Activated CD8-positive, alpha-beta T cell treated with anti-CD3 and anti-CD28 coated beads for 36 hours (primary cell): ENCODE data around the gene SOX13. TPM values are rescaled to one million over a fixed set of nuclear protein-coding genes. Genes with fewer than 3 reads are reported as not detected.

Experiments used
- ATAC-seq: fragments of 200-7000 bp; cut with Tn5 transposase; one replicate; pipeline ENCODE4 v1.10.0; 2021; ENCODE audit warnings: mild to moderate bottlenecking, moderate library complexity
- CTCF ChIA-PET: fragments of 350-600 bp; sonication (Branson Sonifier 250); formaldehyde crosslinking; loops from one replicate; lab custom pipeline; 2021; ENCODE audit warnings: antibody characterized with exemption; lab: Charles Lee
- POLR2A ChIA-PET: fragments of 350-600 bp; sonication (Branson Sonifier 250); formaldehyde crosslinking; loops from one replicate; lab custom pipeline; 2021; ENCODE audit warnings: antibody characterized with exemption; lab: Charles Lee
- DNase-seq: peaks from one replicate; pipeline ENCODE4 v3.0.0-alpha.2; 2020
- H3K27ac Mint-ChIP-seq: one replicate; pipeline ENCODE4 v1.8.0; 2021; ENCODE audit warnings: mild to moderate bottlenecking, mixed read lengths
- H3K27me3 Mint-ChIP-seq: one replicate; pipeline ENCODE4 v1.8.0; 2021; ENCODE audit warnings: mixed read lengths
- H3K36me3 Mint-ChIP-seq: one replicate; pipeline ENCODE4 v1.8.0; 2021; ENCODE audit warnings: low read depth, mixed read lengths
- H3K4me1 Mint-ChIP-seq: one replicate; pipeline ENCODE4 v1.8.0; 2021; ENCODE audit warnings: low read depth, mixed read lengths
- H3K4me3 Mint-ChIP-seq: one replicate; pipeline ENCODE4 v1.8.0; 2021; ENCODE audit warnings: mild to moderate bottlenecking, moderate library complexity, mixed read lengths
- H3K9me3 Mint-ChIP-seq: one replicate; pipeline ENCODE4 v1.8.0; 2021; ENCODE audit warnings: mixed read lengths
- intact Hi-C: fragments of 100-400 bp; cut with micrococcal nuclease; formaldehyde crosslinking; loops from one replicate; pipeline ENCODE4 v1.10.0; 2022
- total RNA-seq, 2 experiments: library from RNA; stranded (reverse); gene quantifications; one replicate each; pipeline ENCODE4 v1.2.3, GENCODE V29; 2021
- TF ChIP-seq, protein P1 (sequence below): fragments of 200-600 bp; IDR thresholded peaks from one replicate; pipeline ENCODE4 v1.8.0; 2022; ENCODE audit warnings: antibody characterized with exemption, mild to moderate bottlenecking

SOX13 gene
- total RNA-seq, 2 experiments from 2014 or later, result 1.6 to 1.7 TPM

DNA sequence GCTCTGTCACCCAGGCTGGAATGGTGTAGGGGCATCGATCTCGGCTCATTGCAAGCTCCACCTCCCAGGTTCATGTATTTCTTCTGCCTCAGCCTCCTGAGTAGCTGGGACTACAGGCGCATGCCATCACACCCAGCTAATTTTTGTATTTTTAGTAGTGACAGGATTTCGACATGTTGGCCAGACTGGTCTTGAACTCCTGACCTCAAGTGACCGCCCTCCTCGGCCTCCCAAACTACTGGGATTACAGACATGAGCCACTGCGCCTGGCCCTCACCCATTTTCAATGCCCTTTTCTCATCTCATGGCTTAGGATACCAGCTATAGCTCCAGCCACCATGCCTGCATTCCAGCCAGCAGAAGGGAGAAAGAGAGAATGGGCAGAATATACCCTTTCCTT is 12.9 kb upstream of the SOX13 start:
- no peaks in the 10 kb centered on the region for H3K36me3 Mint-ChIP-seq
- intact Hi-C loops, result no loop called here
- POLR2A ChIA-PET, result no interaction called here
- peaks cover 2% of the 10 kb centered on the region for H3K4me1 Mint-ChIP-seq
- H3K9me3 Mint-ChIP-seq, result no peaks in the 10 kb centered on the region
- ATAC-seq (no peak), DNase-seq (no peak)
- no peaks in the 10 kb centered on the region for H3K27me3 Mint-ChIP-seq
- H3K27ac Mint-ChIP-seq, result no peak overlapping the region
- CTCF ChIA-PET, result no interaction called here
- H3K4me3 Mint-ChIP-seq, result no peak overlapping the region
- TF ChIP-seq, protein P1, sequence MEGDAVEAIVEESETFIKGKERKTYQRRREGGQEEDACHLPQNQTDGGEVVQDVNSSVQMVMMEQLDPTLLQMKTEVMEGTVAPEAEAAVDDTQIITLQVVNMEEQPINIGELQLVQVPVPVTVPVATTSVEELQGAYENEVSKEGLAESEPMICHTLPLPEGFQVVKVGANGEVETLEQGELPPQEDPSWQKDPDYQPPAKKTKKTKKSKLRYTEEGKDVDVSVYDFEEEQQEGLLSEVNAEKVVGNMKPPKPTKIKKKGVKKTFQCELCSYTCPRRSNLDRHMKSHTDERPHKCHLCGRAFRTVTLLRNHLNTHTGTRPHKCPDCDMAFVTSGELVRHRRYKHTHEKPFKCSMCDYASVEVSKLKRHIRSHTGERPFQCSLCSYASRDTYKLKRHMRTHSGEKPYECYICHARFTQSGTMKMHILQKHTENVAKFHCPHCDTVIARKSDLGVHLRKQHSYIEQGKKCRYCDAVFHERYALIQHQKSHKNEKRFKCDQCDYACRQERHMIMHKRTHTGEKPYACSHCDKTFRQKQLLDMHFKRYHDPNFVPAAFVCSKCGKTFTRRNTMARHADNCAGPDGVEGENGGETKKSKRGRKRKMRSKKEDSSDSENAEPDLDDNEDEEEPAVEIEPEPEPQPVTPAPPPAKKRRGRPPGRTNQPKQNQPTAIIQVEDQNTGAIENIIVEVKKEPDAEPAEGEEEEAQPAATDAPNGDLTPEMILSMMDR, result no peak

DNA sequence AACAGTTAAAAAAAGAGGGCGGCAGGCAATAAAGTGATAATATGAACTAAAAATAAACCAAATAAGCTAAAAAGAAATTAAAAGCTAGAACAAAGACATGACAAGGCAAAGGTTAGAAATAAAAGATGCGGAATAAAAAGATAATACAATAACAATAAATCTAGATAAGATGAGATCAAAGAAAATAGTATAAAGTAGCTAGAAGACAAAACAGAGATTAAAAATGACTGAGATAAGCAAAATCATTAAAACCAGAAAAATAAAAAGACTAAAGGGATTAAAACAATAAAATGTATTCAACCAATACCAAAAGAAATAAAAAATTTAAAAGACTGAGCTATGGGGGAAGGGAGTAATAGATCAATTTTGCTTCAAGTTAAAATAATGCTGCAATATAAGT is 10.8 kb upstream of the SOX13 start:
- TF ChIP-seq, protein P1, result no peak
- H3K9me3 Mint-ChIP-seq, result no peaks in the 10 kb centered on the region
- ChIA-PET POLR2A (no interaction called here), CTCF (interaction anchor here (1.3 kb wide), 1 partner anchor 66 kb away, joined by 5 read pairs; no protein-coding TSS in a partner anchor)
- no peak overlapping the region for H3K4me3 Mint-ChIP-seq
- peaks cover 12% of the 10 kb centered on the region for H3K4me1 Mint-ChIP-seq
- H3K27ac Mint-ChIP-seq, result no peak overlapping the region
- no peak for ATAC-seq
- no peak for DNase-seq
- H3K27me3 Mint-ChIP-seq, result no peaks in the 10 kb centered on the region
- H3K36me3 Mint-ChIP-seq, result no peaks in the 10 kb centered on the region
- intact Hi-C loops, result no loop called here

DNA sequence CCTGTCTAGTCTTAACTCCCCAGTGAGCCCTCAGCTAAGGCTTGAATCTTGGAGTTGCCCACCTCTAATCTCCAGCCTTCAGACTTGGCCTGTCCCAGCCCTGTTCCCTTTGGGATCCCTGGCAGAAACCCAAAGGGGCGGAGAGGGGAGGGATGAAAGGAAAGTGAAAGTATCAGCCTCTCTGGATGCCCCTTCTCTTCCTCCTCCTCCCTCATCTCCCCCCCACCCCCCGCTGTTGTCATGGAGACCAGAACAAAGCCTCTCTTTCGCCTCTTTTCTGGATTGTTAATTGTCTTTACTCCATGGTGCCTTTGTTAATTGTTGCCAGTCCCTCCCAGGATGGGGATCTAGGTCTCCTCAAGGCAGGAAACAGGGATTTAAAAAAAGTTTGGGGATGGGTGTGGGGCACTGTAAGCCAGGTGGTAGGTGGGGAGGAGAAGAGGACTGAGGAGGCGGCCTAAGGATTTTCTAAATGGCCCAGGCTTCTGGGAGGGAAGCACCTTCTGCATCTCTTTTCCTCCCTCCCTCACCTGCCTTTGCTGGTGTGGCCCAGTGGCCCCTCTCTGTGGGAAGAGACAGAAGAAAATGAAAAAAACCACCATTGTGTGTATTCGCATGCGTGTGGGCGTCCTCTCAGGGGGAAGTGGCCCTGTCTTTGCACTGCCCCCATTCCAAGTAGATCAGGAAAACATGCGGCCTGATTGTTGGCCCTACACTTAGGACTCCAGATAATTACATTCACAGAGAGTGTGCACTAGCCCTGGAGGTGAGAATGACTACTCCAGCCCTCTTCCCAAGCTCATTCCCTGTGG is 7.5 kb upstream of the SOX13 start:
- no peak overlapping the region for H3K27ac Mint-ChIP-seq
- POLR2A ChIA-PET, result no interaction called here

DNA sequence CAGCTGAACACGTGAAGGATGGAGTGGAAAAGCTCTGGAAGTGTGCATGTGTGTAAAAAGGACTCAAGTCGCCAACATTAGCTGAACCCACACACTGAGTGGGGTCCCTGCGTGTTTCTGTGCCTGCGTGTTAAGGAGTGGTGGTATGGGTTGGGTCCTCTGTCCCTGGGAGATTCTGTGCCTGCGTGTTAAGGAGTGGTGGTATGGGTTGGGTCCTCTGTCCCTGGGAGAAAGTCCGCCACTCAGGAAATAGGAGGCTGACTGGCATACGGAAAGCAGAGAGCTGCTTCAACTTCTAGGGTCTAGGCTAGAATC is 7.0 kb upstream of the SOX13 start:
- no peak for DNase-seq
- no peak overlapping the region for H3K27ac Mint-ChIP-seq
- peaks cover 7% of the 10 kb centered on the region for H3K27me3 Mint-ChIP-seq
- peaks cover 12% of the 10 kb centered on the region for H3K4me1 Mint-ChIP-seq
- no peak overlapping the region for H3K4me3 Mint-ChIP-seq
- ChIA-PET POLR2A (no interaction called here), CTCF (interaction anchor here (1.1 kb wide), 1 partner anchor 63 kb away, joined by 3 read pairs; no protein-coding TSS in a partner anchor)
- intact Hi-C loops, result no loop called here
- no peak for ATAC-seq
- TF ChIP-seq, protein P1, result no peak
- H3K36me3 Mint-ChIP-seq, result no peaks in the 10 kb centered on the region
- peaks cover 5% of the 10 kb centered on the region for H3K9me3 Mint-ChIP-seq

More for the DNA sequence above, 7.5 kb upstream of the SOX13 start:
- H3K9me3 Mint-ChIP-seq, result peaks cover 5% of the 10 kb centered on the region
- H3K36me3 Mint-ChIP-seq, result no peaks in the 10 kb centered on the region
- ATAC-seq (no peak), DNase-seq (no peak)
- H3K27me3 Mint-ChIP-seq, result peaks cover 7% of the 10 kb centered on the region
- intact Hi-C loops, result no loop called here
- H3K4me3 Mint-ChIP-seq, result no peak overlapping the region
- TF ChIP-seq, protein P1, result no peak
- H3K4me1 Mint-ChIP-seq, result peaks cover 12% of the 10 kb centered on the region
- CTCF ChIA-PET, result interaction anchor here (1.1 kb wide), 1 partner anchor 63 kb away, joined by 3 read pairs; no protein-coding TSS in a partner anchor

DNA sequence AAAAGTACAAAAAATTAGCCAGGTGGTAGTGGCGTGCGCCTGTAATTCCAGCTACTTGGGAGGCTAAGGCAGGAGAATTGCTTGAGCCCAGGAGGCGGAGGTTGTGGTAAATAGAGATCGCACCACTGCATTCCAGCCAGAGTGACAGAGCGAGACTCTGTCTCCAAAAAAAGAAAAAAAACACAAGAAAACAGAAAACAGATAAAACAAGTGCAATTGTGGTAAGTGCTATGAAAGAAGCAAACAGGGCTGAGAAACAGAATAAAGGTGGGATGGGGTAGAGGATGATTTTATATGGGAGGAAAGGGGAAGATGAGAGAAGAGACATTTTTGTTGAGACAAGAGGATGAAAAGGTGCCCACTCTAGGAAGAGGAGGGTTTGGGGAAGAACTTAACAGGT is 5.0 kb upstream of the SOX13 start:
- H3K4me1 Mint-ChIP-seq, result peaks cover 12% of the 10 kb centered on the region
- H3K27me3 Mint-ChIP-seq, result peaks cover 18% of the 10 kb centered on the region
- no peak for ATAC-seq
- DNase-seq, result no peak
- no peak overlapping the region for H3K27ac Mint-ChIP-seq
- CTCF ChIA-PET, result no interaction called here
- intact Hi-C loops, result no loop called here
- TF ChIP-seq, protein P1, result no peak
- H3K9me3 Mint-ChIP-seq, result peaks cover 5% of the 10 kb centered on the region
- H3K36me3 Mint-ChIP-seq, result no peaks in the 10 kb centered on the region
- H3K4me3 Mint-ChIP-seq, result no peak overlapping the region
- POLR2A ChIA-PET, result no interaction called here
